ENCODE data around the gene TNS3.
A peak's percentile ranks its signal among the peaks of the same experiment; 100 is the strongest.
"Not testable (repeated sequence)": the region's sequence is repeated elsewhere in the genome, so short reads cannot be mapped to it uniquely, and the experiment has no call there.

TNS3 gene

DNA sequence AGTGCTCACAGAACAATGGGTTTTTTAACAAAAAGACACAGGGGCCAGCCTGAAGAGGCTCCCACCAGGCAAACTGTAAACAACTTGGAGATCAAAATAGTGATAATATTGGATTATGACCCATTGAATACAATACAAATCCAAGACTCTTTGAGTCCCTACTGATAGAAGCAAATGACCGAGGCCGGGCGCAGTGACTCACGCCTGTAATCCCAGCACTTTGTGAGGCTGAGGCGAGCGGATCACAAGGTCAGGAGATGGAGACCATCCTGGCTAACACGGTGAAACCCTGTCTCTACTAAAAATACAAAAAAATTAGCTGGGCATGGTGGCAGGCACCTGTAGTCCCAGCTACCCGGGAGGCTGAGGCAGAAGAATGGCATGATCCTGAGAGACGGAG is 40.4 kb downstream of the TNS3 start:
- Histone ChIP-seq H3K27me3 (ENCODE audit: control insufficient read depth, insufficient read depth, low read length) (peaks cover 28% of the 10 kb centered on the region), H3K4me1 (ENCODE audit: control insufficient read depth, low read depth, low read length) (peaks cover 36% of the 10 kb centered on the region)
- not testable (repeated sequence) for H3K36me3 ChIP-seq (ENCODE audit: control insufficient read depth, low read depth, low read length); H3K4me3 ChIP-seq (ENCODE audit: low read length); H3K9me3 ChIP-seq (ENCODE audit: control insufficient read depth, low read depth, low read length); H3K27ac ChIP-seq (ENCODE audit: low read length); H3K9ac ChIP-seq (ENCODE audit: low read length)

DNA sequence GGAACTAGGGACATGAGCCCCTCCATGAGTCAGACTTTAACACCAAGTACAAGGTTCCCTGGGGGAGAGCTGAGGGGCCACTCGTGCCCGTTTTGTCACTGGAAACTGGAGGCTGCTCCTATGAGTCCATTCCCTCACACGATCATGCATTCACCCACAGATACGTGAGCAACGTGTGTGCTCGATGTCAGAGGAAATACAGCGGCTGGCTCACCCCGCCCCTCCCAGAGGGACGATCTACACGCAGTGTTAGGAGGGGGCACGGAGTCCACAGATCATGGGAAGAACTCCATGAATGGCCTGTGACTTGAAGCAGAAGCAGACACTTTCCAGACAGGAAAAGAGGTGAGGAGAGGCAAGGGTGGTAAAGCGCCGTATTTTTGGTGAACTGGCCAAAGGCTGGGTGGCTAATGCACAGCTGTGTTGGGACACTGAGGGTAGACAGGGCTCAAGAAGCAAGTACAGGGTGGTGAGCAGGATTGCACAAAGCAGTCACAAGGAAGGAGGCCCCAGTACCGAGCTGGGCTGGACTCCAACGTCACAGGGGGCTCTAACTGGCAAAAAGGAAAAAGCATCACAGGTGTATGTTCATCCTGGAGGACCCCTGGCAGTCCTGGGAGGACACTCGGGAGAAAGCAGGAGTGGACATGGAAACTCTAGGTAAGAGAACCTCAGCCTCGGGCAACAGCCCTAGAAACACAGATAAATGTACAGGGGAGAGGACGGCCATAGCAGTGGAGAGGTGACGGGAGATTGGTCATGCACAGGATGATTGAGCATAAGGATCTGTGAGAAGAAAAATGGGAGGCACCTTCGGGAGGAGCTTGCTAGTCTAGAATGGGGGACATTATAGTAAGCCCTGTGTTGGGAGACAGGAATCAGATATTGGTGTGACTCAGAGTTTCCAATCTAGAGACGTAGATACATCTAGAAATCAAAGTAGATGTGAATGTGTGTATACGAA is 41.2 kb downstream of the TNS3 start:
- no peak overlapping the region for H3K9ac ChIP-seq (ENCODE audit: low read length)
- H3K36me3 ChIP-seq (ENCODE audit: control insufficient read depth, low read depth, low read length): no peaks in the 10 kb centered on the region
- no peaks in the 10 kb centered on the region for H3K9me3 ChIP-seq (ENCODE audit: control insufficient read depth, low read depth, low read length)
- no peak overlapping the region for H3K27ac ChIP-seq (ENCODE audit: low read length)
- no peak overlapping the region for H3K4me3 ChIP-seq (ENCODE audit: low read length)
- peaks cover 37% of the 10 kb centered on the region for H3K27me3 ChIP-seq (ENCODE audit: control insufficient read depth, insufficient read depth, low read length)
- H3K4me1 ChIP-seq (ENCODE audit: control insufficient read depth, low read depth, low read length): peaks cover 44% of the 10 kb centered on the region

DNA sequence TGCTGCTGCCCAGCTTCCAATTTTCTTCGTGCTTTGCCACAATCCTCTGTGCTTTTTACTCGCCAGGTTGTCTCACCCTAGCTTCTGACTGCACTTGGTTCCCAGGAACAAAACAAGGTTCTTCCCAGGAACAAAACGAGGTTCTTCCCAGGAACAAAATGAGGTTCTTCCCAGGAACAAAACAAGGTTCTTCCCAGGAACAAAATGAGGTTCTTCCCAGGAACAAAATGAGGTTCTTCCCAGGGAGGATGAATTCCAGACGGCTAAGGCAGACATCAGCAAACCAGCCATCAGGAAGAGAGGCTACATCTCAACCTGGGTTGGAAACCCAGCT is 41.9 kb downstream of the TNS3 start:
- Histone ChIP-seq H3K4me3 (ENCODE audit: low read length) (no peak overlapping the region), H3K9ac (ENCODE audit: low read length) (no peak overlapping the region), H3K27ac (ENCODE audit: low read length) (no peak overlapping the region), H3K36me3 (ENCODE audit: control insufficient read depth, low read depth, low read length) (no peaks in the 10 kb centered on the region), H3K4me1 (ENCODE audit: control insufficient read depth, low read depth, low read length) (peaks cover 51% of the 10 kb centered on the region), H3K27me3 (ENCODE audit: control insufficient read depth, insufficient read depth, low read length) (peaks cover 41% of the 10 kb centered on the region), H3K9me3 (ENCODE audit: control insufficient read depth, low read depth, low read length) (no peaks in the 10 kb centered on the region)

DNA sequence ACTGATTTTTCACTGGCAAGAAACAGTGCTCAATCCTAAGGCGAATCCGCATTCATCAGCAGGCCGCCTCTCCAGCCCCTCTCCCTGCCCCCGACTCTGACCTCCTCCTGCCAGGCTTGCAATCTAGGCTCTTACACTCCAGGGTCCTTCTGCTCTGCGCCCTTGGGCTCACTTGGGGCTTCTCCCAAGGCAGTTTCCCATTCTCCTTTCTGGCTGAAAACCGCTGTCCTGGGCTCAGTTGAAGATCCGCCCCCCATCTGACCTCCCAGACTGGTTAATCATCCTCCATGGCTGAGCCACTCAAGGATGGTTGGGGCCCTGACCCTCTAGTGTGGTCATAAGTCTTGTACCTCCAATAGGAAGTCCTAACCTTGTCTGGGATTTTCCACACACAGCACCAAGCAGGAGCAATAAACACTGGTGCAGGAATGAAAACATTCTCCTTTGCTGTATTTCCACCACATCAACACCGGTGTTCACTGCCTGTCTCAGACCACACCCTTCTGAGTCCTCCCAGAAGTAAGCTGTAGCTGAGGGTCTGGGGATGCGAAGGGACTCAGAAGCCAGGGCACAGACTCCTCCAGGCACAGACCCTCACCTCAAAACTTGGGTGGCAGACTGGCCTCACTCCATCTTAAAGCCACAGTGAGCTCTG is 42.4 kb downstream of the TNS3 start:
- H3K36me3 ChIP-seq (ENCODE audit: control insufficient read depth, low read depth, low read length): no peaks in the 10 kb centered on the region
- no peak overlapping the region for H3K4me3 ChIP-seq (ENCODE audit: low read length)
- H3K9ac ChIP-seq (ENCODE audit: low read length): no peak overlapping the region
- peaks cover 51% of the 10 kb centered on the region for H3K4me1 ChIP-seq (ENCODE audit: control insufficient read depth, low read depth, low read length)
- no peak overlapping the region for H3K27ac ChIP-seq (ENCODE audit: low read length)
- peaks cover 41% of the 10 kb centered on the region for H3K27me3 ChIP-seq (ENCODE audit: control insufficient read depth, insufficient read depth, low read length)
- no peaks in the 10 kb centered on the region for H3K9me3 ChIP-seq (ENCODE audit: control insufficient read depth, low read depth, low read length)

DNA sequence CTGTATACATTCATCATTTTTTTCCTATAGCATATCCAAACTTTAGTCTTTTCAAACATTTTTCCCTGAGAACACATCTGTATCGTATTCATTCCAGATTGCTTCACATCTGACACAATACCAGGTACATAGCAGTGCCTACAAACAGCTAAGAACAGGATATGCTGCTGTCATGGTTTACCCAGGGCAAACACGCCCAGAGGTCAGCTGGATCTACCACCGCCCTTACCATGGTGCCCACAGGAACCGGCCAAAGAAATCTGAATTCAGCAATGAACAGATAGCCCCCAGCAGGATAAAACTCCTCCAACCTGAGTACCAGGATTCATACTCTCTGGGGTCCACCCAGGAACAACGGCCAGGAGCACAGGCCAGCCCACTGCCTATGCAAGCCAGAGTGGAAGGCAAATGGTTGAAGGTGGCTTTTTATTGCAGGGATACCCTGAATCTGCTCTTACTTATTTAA is 43.0 kb downstream of the TNS3 start:
- no peak overlapping the region for H3K9ac ChIP-seq (ENCODE audit: low read length)
- no peak overlapping the region for H3K27ac ChIP-seq (ENCODE audit: low read length)
- H3K4me3 ChIP-seq (ENCODE audit: low read length): no peak overlapping the region
- peaks cover 41% of the 10 kb centered on the region for H3K27me3 ChIP-seq (ENCODE audit: control insufficient read depth, insufficient read depth, low read length)
- H3K4me1 ChIP-seq (ENCODE audit: control insufficient read depth, low read depth, low read length): peaks cover 48% of the 10 kb centered on the region
- H3K9me3 ChIP-seq (ENCODE audit: control insufficient read depth, low read depth, low read length): no peaks in the 10 kb centered on the region
- no peaks in the 10 kb centered on the region for H3K36me3 ChIP-seq (ENCODE audit: control insufficient read depth, low read depth, low read length)

DNA sequence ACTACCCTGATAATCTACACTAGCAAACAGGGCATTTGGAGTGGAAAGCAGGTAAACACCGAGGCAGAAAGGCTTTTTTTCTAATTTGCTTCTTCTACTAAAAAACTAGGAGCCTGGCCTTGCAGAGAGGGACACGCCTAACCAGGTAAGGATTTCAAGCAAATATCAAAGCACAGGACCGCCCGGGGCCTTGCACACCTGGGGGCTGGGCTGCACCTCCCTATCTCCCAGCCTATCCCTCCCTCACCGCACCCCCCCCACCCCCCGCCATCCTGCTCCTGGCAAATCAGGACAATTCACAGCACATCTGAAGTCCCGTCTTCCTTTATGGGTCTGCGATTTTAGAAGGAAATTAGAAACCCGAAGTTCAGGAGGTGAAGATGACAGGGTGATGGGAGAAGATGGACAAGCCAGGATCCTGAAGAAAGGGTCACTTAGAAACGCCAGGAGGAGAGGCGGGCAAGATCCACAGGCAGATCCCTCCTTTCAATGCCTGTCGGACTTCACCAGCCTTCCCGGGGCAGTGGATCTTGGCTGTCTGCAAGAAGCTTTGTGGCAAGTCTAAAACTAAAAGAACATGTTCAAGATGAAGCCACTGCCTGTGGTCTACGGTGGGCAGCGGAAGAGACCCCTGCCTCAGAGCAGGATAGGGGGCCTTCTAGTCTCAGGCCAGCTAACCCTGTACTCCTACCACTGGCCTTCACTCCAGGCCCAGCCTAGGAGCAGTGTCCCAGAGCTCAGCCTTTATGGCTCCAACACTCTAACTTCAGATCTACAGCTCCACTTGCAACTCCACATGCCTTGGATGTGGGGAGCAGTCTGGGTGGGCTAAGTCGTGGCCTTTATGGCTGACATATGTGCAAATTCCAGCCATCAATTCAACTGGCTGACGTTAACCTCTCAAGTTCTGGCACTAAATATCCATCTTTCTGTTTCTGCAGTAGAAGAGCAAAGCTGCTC is 43.9 kb downstream of the TNS3 start:
- H3K4me1 ChIP-seq (ENCODE audit: control insufficient read depth, low read depth, low read length): peaks cover 45% of the 10 kb centered on the region
- no peak overlapping the region for H3K27ac ChIP-seq (ENCODE audit: low read length)
- peak overlapping the region; percentile 12 for H3K9ac ChIP-seq (ENCODE audit: low read length)
- peak overlapping the region; percentile 57 for H3K4me3 ChIP-seq (ENCODE audit: low read length)
- H3K36me3 ChIP-seq (ENCODE audit: control insufficient read depth, low read depth, low read length): no peaks in the 10 kb centered on the region
- no peaks in the 10 kb centered on the region for H3K9me3 ChIP-seq (ENCODE audit: control insufficient read depth, low read depth, low read length)
- H3K27me3 ChIP-seq (ENCODE audit: control insufficient read depth, insufficient read depth, low read length): peaks cover 41% of the 10 kb centered on the region

DNA sequence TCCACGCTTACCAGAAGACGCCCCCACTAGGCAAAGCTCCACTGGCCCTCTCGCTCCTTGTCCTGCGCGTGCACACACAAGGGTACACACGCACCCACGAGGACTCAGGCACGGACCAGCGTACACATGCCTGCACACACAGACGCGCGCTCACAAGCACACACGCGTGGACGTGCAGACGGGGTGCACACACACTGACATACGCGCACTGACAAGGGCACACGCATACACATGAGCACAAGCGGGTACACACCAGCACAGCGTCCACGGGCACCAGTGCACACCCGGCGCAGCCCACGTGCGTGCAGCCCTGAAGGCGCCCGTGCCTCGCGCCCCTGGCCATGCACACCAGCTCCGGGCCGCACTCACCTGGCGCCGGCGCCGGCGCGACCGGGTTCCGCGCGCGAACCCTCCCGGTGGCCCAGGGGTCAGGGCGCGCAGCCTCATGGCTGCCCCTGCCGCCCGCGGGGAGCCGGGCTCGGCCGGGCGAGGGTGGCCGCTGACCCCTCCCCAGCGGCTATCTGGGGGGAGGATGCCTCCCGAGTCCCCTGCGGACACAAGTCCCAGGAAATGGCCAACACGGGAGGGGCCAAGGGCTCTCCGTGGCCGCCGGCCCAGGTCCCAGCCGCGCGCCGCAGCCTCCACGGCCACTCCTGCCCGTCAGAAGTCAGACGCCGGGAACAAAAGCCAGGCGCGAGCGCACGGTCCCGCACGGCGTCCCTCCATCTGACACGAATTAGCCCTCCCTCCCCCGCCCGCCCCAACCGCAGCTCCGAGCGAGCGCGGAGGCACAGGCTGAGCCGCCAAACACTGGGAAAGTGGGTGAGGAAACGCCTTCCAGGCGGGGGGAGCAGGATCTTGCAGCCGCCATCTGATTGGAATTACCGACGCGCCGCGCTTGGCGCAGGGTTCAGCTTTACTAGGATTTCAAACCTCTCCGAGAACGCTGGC is 45.0 kb downstream of the TNS3 start:
- H3K9me3 ChIP-seq (ENCODE audit: control insufficient read depth, low read depth, low read length): no peaks in the 10 kb centered on the region
- H3K27ac ChIP-seq (ENCODE audit: low read length): no peak overlapping the region
- peaks cover 45% of the 10 kb centered on the region for H3K4me1 ChIP-seq (ENCODE audit: control insufficient read depth, low read depth, low read length)
- no peaks in the 10 kb centered on the region for H3K36me3 ChIP-seq (ENCODE audit: control insufficient read depth, low read depth, low read length)
- H3K9ac ChIP-seq (ENCODE audit: low read length): peak overlapping the region; percentile 12
- peak overlapping the region; percentile 57 for H3K4me3 ChIP-seq (ENCODE audit: low read length)
- peaks cover 41% of the 10 kb centered on the region for H3K27me3 ChIP-seq (ENCODE audit: control insufficient read depth, insufficient read depth, low read length)

DNA sequence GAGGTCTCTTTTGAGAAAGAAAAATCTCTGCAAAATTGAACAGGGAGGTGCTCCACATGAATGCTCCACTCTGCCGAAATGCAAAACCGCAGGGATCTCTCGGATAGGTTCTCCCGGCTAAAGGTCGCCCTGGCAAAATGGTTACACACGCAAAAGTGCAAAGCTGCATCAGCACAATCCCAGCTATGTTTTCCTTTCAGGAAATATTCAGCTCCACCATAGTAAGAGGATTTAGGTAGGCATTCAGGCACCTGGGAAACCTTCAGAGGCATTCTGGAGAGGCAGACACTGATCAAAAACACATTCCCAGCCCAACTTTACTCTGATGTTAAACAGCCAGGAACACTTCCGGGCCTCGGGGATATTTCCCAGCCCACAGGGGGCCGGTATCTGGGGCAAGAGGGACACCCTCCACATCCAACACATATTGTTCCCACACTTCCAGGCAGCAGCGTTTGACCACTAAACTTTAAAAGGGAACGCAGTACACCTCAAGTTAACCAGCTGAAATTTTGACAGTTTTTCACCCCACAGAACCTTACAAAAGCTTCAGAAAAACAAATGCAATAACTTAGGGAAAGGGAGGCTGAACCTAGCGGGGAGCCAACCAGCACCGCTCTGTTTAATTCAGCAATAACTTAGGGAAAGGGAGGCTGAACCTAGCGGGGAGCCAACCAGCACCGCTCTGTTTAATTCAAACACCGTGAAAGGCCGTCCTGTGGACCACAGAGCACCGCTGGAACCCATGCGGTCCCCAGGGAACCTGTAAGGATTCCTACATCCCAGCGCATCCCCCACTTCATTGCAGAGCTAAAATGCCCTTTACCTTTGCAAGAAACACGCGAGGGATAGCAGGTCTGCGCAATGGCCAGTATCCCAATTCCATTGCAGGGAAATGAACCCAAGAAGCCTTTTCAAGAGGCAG is 45.9 kb downstream of the TNS3 start:
- Histone ChIP-seq H3K4me1 (ENCODE audit: control insufficient read depth, low read depth, low read length) (peaks cover 45% of the 10 kb centered on the region), H3K4me3 (ENCODE audit: low read length) (peak overlapping the region; percentile 57), H3K9ac (ENCODE audit: low read length) (peak overlapping the region; percentile 12), H3K36me3 (ENCODE audit: control insufficient read depth, low read depth, low read length) (no peaks in the 10 kb centered on the region), H3K27ac (ENCODE audit: low read length) (no peak overlapping the region), H3K9me3 (ENCODE audit: control insufficient read depth, low read depth, low read length) (no peaks in the 10 kb centered on the region), H3K27me3 (ENCODE audit: control insufficient read depth, insufficient read depth, low read length) (peaks cover 41% of the 10 kb centered on the region)

DNA sequence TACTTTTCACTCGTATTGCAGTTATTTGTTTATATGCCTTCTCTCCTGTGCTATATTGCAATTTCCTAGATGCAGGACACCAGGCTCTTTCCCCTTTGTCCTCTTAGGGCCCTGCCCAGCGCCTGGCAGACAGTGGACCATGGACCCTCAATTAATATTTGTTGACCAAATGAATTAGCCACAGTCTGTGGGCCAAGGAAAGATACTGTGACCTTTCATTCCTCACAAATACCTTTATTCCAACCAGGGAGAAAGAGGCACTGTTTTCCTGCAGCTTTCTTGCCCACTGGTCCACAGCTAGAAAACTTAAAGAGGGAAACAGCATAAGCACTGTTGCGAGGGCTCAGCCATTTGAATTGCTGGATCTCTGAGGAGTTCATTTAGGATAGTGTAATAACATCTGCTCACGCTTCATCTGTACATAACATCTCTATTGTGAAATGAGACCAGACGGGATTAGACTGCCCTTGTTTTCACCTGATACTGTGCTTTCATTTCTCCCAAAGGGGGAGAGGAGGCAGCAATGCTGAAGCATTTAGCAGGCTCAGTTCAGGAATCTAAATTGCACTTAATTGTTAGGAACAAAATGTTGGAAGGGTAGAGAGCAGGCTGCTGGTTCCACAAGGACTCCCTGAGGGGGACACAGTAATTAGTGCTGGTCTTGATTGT is 46.7 kb downstream of the TNS3 start:
- H3K27ac ChIP-seq (ENCODE audit: low read length): no peak overlapping the region
- H3K9ac ChIP-seq (ENCODE audit: low read length): no peak overlapping the region
- peak overlapping the region; percentile 57 for H3K4me3 ChIP-seq (ENCODE audit: low read length)
- H3K4me1 ChIP-seq (ENCODE audit: control insufficient read depth, low read depth, low read length): peaks cover 45% of the 10 kb centered on the region
- no peaks in the 10 kb centered on the region for H3K36me3 ChIP-seq (ENCODE audit: control insufficient read depth, low read depth, low read length)
- peaks cover 41% of the 10 kb centered on the region for H3K27me3 ChIP-seq (ENCODE audit: control insufficient read depth, insufficient read depth, low read length)
- no peaks in the 10 kb centered on the region for H3K9me3 ChIP-seq (ENCODE audit: control insufficient read depth, low read depth, low read length)
